ENCODE results near the gene TMOD2. TPM values are rescaled to one million over a fixed set of nuclear protein-coding genes. Genes with fewer than 3 reads are reported as not detected.

The TMOD2 gene
- polyA plus RNA-seq, 3 donors, result 5.8 to 12.7 (median 6.2) TPM

- H3K27ac Mint-ChIP-seq, result peak overlapping the region; percentile 70 to 88 (median 83)
- H3K4me3 Mint-ChIP-seq, result no peak overlapping the region
Measured at GRCh38 chr15:51842265-51842664, 90.9 kb downstream of the TMOD2 start.

DNA sequence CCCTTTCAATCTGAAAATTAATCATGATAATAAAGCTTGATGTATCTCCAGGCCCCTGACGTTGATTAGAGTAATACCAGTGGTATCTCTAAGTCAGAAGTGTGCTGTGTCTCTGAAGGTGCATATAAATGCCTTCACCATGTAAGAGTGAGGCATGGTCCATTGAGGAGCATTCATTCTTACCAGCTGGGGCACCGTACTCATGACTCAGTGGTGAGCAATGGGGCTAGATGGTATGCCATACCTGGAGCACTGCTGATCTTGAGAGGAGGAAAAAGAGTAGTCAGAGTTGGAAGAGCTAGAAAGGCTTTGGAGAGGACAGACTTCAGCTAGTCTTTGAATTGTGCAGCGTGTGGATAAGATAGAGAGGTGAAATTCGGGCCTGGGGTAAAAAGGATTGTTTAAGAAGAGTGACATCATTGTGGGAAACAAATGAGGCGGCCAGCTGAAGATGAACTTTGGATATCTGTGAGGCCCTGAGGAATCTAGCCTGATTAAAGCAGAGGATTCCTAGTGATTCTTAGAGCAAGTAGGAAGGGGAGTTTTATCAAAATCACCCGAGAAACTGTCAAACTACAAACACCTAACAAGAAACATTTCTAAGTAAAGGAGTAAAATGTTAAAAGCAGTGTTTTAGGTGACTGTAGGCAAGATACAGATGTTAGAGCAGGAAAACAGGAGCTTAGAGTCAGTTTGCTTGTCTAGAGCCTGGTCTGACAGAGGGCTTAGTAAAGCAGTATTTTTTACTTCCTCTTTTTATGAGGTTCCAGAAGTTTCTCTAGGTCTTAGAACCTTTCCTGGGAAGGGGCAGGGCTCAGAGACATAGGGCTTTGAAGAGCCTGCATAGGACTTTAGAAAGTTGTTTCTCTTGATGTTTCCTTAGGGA, 91.7 kb downstream of the TMOD2 start:
- peaks cover 0 to 2% (median 0%) of the 10 kb centered on the region in 7 donors for H3K9me3 Mint-ChIP-seq
- Histone ChIP-seq H3K79me2 (ENCODE audit: insufficient read depth, low read length) (peaks cover 99% of the 10 kb centered on the region), H3K4me2 (replicated peaks; ENCODE audit: extremely low read depth, low read length, poor library complexity, severe bottlenecking) (no peak overlapping the region), H3K27me3 (ENCODE audit: control insufficient read depth in 2 of 2, insufficient read depth in 2 of 2, low read length in 2 of 2) (no peaks in the 10 kb centered on the region), H3K27ac (ENCODE audit: low read depth in 1 of 2, low read length in 2 of 2) (peak overlapping the region in 1 of 2 donors; percentile 62), H4K20me1 (ENCODE audit: insufficient read depth, low read length) (peaks cover 71% of the 10 kb centered on the region), H3K4me3 (replicated peaks in 1 of 3; ENCODE audit: low read depth in 2 of 3, low read length in 3 of 3) (no peak overlapping the region), H2AFZ (ENCODE audit: insufficient read depth, low read depth, low read length, poor library complexity, severe bottlenecking) (no peak overlapping the region), H3K9ac (ENCODE audit: insufficient read depth, low read length, poor library complexity, severe bottlenecking) (no peak overlapping the region), H3K9me3 (replicated peaks in 1 of 2; ENCODE audit: control insufficient read depth in 1 of 2, insufficient read depth in 1 of 2, low read length in 2 of 2) (no peaks in the 10 kb centered on the region), H3K36me3 (replicated peaks in 1 of 2; ENCODE audit: control insufficient read depth in 1 of 2, insufficient read depth in 2 of 2, low read length in 2 of 2) (no peaks in the 10 kb centered on the region), H3K4me1 (ENCODE audit: control insufficient read depth in 1 of 2, insufficient read depth in 2 of 2, low read length in 2 of 2) (peaks cover 60 to 79% of the 10 kb centered on the region in 2 donors)
- 91% methylated on average over 5 of the region's 6 CpGs for WGBS (ENCODE audit: insufficient coverage)
- peaks cover 72% of the 10 kb centered on the region for H3K4me1 Mint-ChIP-seq
- H3K27ac Mint-ChIP-seq, result peak overlapping the region; percentile 3 to 90 (median 74)
- H3K36me3 Mint-ChIP-seq, result no peaks in the 10 kb centered on the region
- H3K4me3 Mint-ChIP-seq, result peak overlapping the region in 1 of 2 donors; percentile 1
- DNase-seq, result peak in 2 of 3 donors; percentile 51 to 72
- no peak for TF ChIP-seq CTCF (IDR thresholded peaks at IDR 0.05)
- intact Hi-C loops (cut with micrococcal nuclease), result no loop called here
- no peaks in the 10 kb centered on the region for H3K27me3 Mint-ChIP-seq (ENCODE audit: low read depth in 3 of 3)

More at GRCh38 chr15:51842265-51842664, 90.9 kb downstream of the TMOD2 start:
- WGBS (ENCODE audit: insufficient coverage), result 100% methylated on average over 1 of the region's 3 CpGs
- no peaks in the 10 kb centered on the region for H3K9me3 ChIP-seq (replicated peaks in 1 of 2; ENCODE audit: control insufficient read depth in 1 of 2, insufficient read depth in 1 of 2, low read length in 2 of 2)
- H3K36me3 ChIP-seq (replicated peaks in 1 of 2; ENCODE audit: control insufficient read depth in 1 of 2, insufficient read depth in 2 of 2, low read length in 2 of 2), result no peaks in the 10 kb centered on the region
- peaks cover 99% of the 10 kb centered on the region for H3K79me2 ChIP-seq (ENCODE audit: insufficient read depth, low read length)
- peak overlapping the region; percentile 47 for H3K4me2 ChIP-seq (replicated peaks; ENCODE audit: extremely low read depth, low read length, poor library complexity, severe bottlenecking)
- no peak overlapping the region for H3K4me3 ChIP-seq (replicated peaks in 1 of 3; ENCODE audit: low read depth in 2 of 3, low read length in 3 of 3)
- H2AFZ ChIP-seq (ENCODE audit: insufficient read depth, low read depth, low read length, poor library complexity, severe bottlenecking), result no peak overlapping the region
- H4K20me1 ChIP-seq (ENCODE audit: insufficient read depth, low read length), result peaks cover 71% of the 10 kb centered on the region
- Mint-ChIP-seq H3K9me3 (peaks cover 0 to 2% (median 0%) of the 10 kb centered on the region in 7 donors), H3K27me3 (ENCODE audit: low read depth in 3 of 3) (no peaks in the 10 kb centered on the region), H3K36me3 (no peaks in the 10 kb centered on the region), H3K4me1 (peaks cover 79% of the 10 kb centered on the region)
- no peak for DNase-seq
- no peak for TF ChIP-seq CTCF (IDR thresholded peaks at IDR 0.05)
- peak overlapping the region in 1 of 2 donors; percentile 62 for H3K27ac ChIP-seq (ENCODE audit: low read depth in 1 of 2, low read length in 2 of 2)
- no peak overlapping the region for H3K9ac ChIP-seq (ENCODE audit: insufficient read depth, low read length, poor library complexity, severe bottlenecking)
- peaks cover 68 to 85% of the 10 kb centered on the region in 2 donors for H3K4me1 ChIP-seq (ENCODE audit: control insufficient read depth in 1 of 2, insufficient read depth in 2 of 2, low read length in 2 of 2)
- intact Hi-C loops (cut with micrococcal nuclease), result no loop called here
- no peaks in the 10 kb centered on the region for H3K27me3 ChIP-seq (ENCODE audit: control insufficient read depth in 2 of 2, insufficient read depth in 2 of 2, low read length in 2 of 2)

Data from CD14-positive monocyte (primary cell).